RWPE2 (cell line): ENCODE data around the gene EFCAB11.

Experiments used
- ATAC-seq: fragments of 200-7000 bp; cut with Tn5 transposase; 3 replicates; pipeline ENCODE4 v1.9.1; 2021; ENCODE audit warnings: low read depth
- DNase-seq: peaks from one replicate; pipeline ENCODE4 v3.0.0-alpha.2; 2020; ENCODE audit warnings: low spot score
- H3K27ac ChIP-seq: fragments of 450-650 bp; 2 replicates; pipeline ENCODE4 v1.5.1; 2017; ENCODE audit warnings: mild to moderate bottlenecking; ENCODE audit not compliant: poor library complexity, severe bottlenecking
- H3K27me3 ChIP-seq: fragments of 250-450 bp; sonication (Bioruptor Pico); 2 replicates; pipeline ENCODE4 v1.5.1; 2021; ENCODE audit warnings: mild to moderate bottlenecking, moderate library complexity; ENCODE audit not compliant: insufficient read depth, poor library complexity, severe bottlenecking
- H3K36me3 ChIP-seq: fragments of 250-450 bp; sonication (Bioruptor Pico); 2 replicates; pipeline ENCODE4 v1.5.1; 2020; ENCODE audit warnings: low read depth, mild to moderate bottlenecking, moderate library complexity
- H3K4me1 ChIP-seq: fragments of 250-450 bp; sonication (Bioruptor Pico); 2 replicates; pipeline ENCODE4 v1.5.1; 2021; ENCODE audit warnings: mild to moderate bottlenecking, moderate library complexity; ENCODE audit not compliant: insufficient read depth, poor library complexity, severe bottlenecking
- H3K4me3 ChIP-seq: fragments of 250-450 bp; sonication (Bioruptor Pico); 2 replicates; pipeline ENCODE4 v1.5.1; 2021; ENCODE audit warnings: mild to moderate bottlenecking, moderate library complexity; ENCODE audit not compliant: severe bottlenecking
- H3K9me3 ChIP-seq: fragments of 250-450 bp; sonication (Bioruptor Pico); 2 replicates; pipeline ENCODE4 v1.5.1; 2021; ENCODE audit warnings: mild to moderate bottlenecking, moderate library complexity; ENCODE audit not compliant: severe bottlenecking
- TF ChIP-seq, protein P1 (sequence below): fragments of 450-650 bp; IDR thresholded peaks from one replicate; pipeline ENCODE4 v1.5.1; 2017; ENCODE audit warnings: mild to moderate bottlenecking, moderate library complexity; ENCODE audit not compliant: poor library complexity, severe bottlenecking

The EFCAB11 gene

DNA sequence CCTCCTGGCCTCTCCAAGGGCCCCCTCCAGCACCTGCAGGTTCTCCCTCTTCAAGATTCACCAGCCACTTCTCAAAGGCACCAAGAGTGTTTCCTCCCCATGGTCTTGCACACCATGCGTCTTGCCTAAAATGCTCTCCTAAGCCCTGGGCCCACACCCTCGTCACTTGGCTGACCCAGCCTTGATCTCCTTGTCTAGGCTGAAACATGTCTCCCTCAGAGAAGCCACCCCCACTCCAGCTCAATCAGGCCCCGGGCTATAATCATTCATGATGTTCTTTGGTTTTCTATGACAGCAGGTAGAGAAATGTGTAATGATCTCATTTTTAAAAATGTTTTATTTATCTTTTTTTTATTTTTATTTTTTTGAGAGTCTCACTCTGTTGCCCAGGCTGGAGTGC, 88.1 kb downstream of the EFCAB11 start:
- Histone ChIP-seq H3K36me3 (no peaks in the 10 kb centered on the region), H3K27ac (peak overlapping the region; percentile 44), H3K4me1 (peaks cover 18% of the 10 kb centered on the region), H3K4me3 (no peak overlapping the region), H3K9me3 (no peaks in the 10 kb centered on the region), H3K27me3 (no peaks in the 10 kb centered on the region)
- ATAC-seq (peak; percentile 41), DNase-seq (no peak)
- TF ChIP-seq, protein P1, sequence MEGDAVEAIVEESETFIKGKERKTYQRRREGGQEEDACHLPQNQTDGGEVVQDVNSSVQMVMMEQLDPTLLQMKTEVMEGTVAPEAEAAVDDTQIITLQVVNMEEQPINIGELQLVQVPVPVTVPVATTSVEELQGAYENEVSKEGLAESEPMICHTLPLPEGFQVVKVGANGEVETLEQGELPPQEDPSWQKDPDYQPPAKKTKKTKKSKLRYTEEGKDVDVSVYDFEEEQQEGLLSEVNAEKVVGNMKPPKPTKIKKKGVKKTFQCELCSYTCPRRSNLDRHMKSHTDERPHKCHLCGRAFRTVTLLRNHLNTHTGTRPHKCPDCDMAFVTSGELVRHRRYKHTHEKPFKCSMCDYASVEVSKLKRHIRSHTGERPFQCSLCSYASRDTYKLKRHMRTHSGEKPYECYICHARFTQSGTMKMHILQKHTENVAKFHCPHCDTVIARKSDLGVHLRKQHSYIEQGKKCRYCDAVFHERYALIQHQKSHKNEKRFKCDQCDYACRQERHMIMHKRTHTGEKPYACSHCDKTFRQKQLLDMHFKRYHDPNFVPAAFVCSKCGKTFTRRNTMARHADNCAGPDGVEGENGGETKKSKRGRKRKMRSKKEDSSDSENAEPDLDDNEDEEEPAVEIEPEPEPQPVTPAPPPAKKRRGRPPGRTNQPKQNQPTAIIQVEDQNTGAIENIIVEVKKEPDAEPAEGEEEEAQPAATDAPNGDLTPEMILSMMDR, result no peak

DNA sequence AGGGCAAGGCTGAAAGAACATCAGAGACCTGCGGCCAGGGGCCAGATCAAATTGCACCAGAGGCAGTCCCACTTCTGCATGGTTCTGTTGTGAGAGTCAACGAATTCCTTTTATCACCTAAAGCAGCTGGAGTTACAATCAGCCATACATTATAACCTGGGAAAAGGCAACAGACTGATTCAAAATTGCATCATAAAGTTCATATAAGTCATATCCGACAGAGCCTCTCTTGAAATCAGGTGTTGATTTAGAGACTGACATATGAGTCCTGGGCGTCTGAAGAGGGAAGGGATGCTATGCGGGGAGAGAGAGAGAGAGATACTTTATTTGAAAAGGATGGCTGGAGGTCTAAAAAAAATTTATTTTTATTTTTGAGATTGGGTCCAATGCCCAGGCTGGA, 89.4 kb downstream of the EFCAB11 start:
- DNase-seq (no peak), ATAC-seq (no peak)
- Histone ChIP-seq H3K4me1 (peaks cover 16% of the 10 kb centered on the region), H3K36me3 (no peaks in the 10 kb centered on the region), H3K9me3 (no peaks in the 10 kb centered on the region), H3K27ac (peak overlapping the region; percentile 44), H3K27me3 (no peaks in the 10 kb centered on the region), H3K4me3 (no peak overlapping the region)
- TF ChIP-seq, protein P1, result no peak

DNA sequence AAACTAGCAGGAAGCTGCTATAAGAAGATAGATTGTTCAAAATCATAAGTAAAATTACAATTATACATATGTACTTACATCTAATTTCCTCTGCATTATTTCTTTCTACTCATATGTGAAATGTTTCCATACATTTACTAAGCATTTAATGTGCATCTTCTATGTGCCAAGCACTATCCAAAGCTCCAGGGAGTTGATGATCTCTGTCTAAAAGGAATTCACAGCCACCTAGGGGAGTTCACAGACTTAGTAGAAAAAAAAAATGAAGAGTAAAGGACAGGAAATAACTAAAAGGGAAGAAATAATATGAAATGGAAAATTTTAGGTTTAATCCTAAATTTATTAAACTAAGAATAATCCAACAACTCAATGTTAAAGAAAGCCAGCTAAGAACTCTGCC, 91.7 kb downstream of the EFCAB11 start:
- H3K36me3 ChIP-seq, result no peaks in the 10 kb centered on the region
- peaks cover 19% of the 10 kb centered on the region for H3K4me1 ChIP-seq
- no peak overlapping the region for H3K4me3 ChIP-seq
- H3K9me3 ChIP-seq, result no peaks in the 10 kb centered on the region
- TF ChIP-seq, protein P1, result no peak
- H3K27ac ChIP-seq, result no peak overlapping the region
- ATAC-seq, result no peak
- no peaks in the 10 kb centered on the region for H3K27me3 ChIP-seq
- DNase-seq, result no peak

DNA sequence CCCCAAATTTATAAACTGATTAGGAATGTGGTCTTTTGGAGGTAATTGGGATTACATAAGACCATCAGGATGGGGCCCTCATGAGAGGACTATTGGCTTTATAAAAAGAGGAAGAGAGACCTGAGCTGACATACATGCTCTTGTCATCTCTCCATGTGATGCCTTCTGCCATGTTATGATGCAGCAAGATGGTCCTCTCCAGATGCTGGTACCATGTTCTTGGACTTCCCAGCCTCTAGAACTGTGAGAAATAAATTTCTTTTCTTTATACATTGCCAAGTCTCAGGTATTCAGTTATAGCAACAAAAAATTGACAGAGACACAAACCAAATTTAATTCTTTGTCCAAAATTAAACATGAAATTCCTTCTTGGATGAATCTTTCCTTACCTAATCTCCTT, 92.9 kb downstream of the EFCAB11 start:
- ATAC-seq (no peak), DNase-seq (no peak)
- TF ChIP-seq, protein P1, result no peak
- Histone ChIP-seq H3K9me3 (no peaks in the 10 kb centered on the region), H3K27me3 (no peaks in the 10 kb centered on the region), H3K36me3 (no peaks in the 10 kb centered on the region), H3K4me3 (no peak overlapping the region), H3K4me1 (peaks cover 25% of the 10 kb centered on the region), H3K27ac (no peak overlapping the region)

DNA sequence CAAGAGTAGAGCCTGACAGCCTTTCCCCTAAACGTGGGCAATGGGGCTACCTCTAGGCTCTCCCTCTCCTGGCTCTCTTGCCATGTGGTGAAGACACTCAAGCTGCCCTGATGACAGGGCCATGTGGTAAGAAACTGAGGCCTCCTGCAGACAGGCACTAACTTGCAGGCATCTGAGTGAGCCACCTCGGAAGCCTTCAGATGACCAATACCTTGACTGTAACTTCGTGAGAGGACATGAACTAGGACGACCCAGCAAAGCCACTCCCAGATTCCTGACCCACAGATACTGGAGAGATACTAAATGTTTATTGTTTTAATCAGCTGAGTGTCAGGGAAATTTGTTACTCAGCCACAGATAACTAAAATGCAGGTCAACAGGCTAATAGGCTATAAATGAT, 96.4 kb downstream of the EFCAB11 start:
- Histone ChIP-seq H3K36me3 (no peaks in the 10 kb centered on the region), H3K27me3 (no peaks in the 10 kb centered on the region), H3K4me1 (peaks cover 22% of the 10 kb centered on the region), H3K27ac (peak overlapping the region; percentile 0), H3K9me3 (no peaks in the 10 kb centered on the region), H3K4me3 (no peak overlapping the region)
- ATAC-seq, result peak; percentile 80
- no peak for DNase-seq
- TF ChIP-seq, protein P1, result no peak
